K562 (cell line): ENCODE results near the gene PADI4. TPM values are rescaled to one million over a fixed set of nuclear protein-coding genes. Genes with fewer than 3 reads are reported as not detected.

Source experiments
- ATAC-seq: fragments of 200-7000 bp; cut with Tn5 transposase; 3 replicates; pipeline ENCODE4 v1.9.1; 2020; ENCODE audit warnings: moderate library complexity
- BruUV-seq: library from RNA; stranded (reverse); fragments of 400-500 nt; replicated peaks from 2 replicates; lab custom pipeline; 2021; lab: Mats Ljungman, UMichigan
- CTCF ChIA-PET: fragments of 300-600 bp; formaldehyde crosslinking; extraction: SDS; loops from one replicate; lab custom pipeline; 2021; ENCODE audit warnings: low intra/inter-chr PET ratio; lab: Yijun Ruan, JAX
- POLR2A ChIA-PET: fragments of 300-600, 350-650 bp; sonication (Branson Sonifier 250); formaldehyde crosslinking; extraction: SDS; loops from one replicate; lab custom pipeline; 2021; ENCODE audit warnings: antibody characterized with exemption, inconsistent platforms; lab: Yijun Ruan, JAX
- DNase-seq, 4 experiments: peaks; one replicate each; pipeline versions ENCODE4 v3.0.0 to v3.0.0-alpha.2; 2011 to 2018; ENCODE audit warnings: low spot score in 3 of 4, mixed read lengths in 3 of 4; ENCODE audit errors: extremely low read depth in 1 of 4
- FAIRE-seq: peaks from 2 replicates; lab custom pipeline; 2011; peaks lifted over from hg19 to GRCh38; lab: Jason Lieb, UNC
- H2AFZ ChIP-seq: 2 replicates; pipeline ENCODE4 v1.6.0; 2011; ENCODE audit warnings: low read depth, low read length, control low read depth, inconsistent platforms
- H3K27ac ChIP-seq: fragments of 200-600 bp; 3 replicates; pipeline ENCODE4 v1.8.0; 2011; ENCODE audit warnings: low read depth, mild to moderate bottlenecking, control low read depth, inconsistent platforms, low read length, moderate library complexity, mixed read lengths; ENCODE audit errors: extremely low read depth
- H3K27me3 ChIP-seq, 2 experiments: fragments of 300-600 bp in 1 of 2; 2 replicates in 1 of 2; 3 replicates in 1 of 2; pipeline versions ENCODE4 v1.6.0 to v1.8.0; 2011; ENCODE audit warnings: inconsistent platforms in 2 of 2, low read length in 2 of 2, mild to moderate bottlenecking in 1 of 2, mixed read lengths in 1 of 2, moderate library complexity in 1 of 2; ENCODE audit not compliant: control insufficient read depth in 2 of 2, insufficient read depth in 2 of 2
- H3K36me3 ChIP-seq: fragments of 300-600 bp; 3 replicates; pipeline ENCODE4 v1.8.0; 2011; ENCODE audit warnings: mild to moderate bottlenecking, low read length, inconsistent platforms; ENCODE audit not compliant: control insufficient read depth, insufficient read depth
- H3K4me1 ChIP-seq, 2 experiments: fragments of 200-600 bp in 1 of 2; replicated peaks in 1 of 2; 2 replicates in 1 of 2; 3 replicates in 1 of 2; pipeline versions ENCODE4 v1.5.1 to v1.8.0; 2011; ENCODE audit warnings: inconsistent platforms in 2 of 2, low read length in 2 of 2, mild to moderate bottlenecking in 1 of 2, mixed read lengths in 1 of 2, moderate library complexity in 1 of 2; ENCODE audit not compliant: control insufficient read depth in 2 of 2, insufficient read depth in 2 of 2
- H3K4me2 ChIP-seq: 2 replicates; pipeline ENCODE4 v1.6.1; 2011; ENCODE audit warnings: low read length, control low read depth, inconsistent platforms, mixed read lengths; ENCODE audit not compliant: insufficient read depth
- H3K4me3 ChIP-seq: fragments of 200-600 bp; sonication (generic), shearing (Covaris generic); 2 replicates; pipeline ENCODE4 v1.5.1; 2016; ENCODE audit warnings: control low read depth, inconsistent platforms
- H3K79me2 ChIP-seq: fragments of 200-600 bp; 3 replicates; pipeline ENCODE4 v1.8.0; 2011; ENCODE audit warnings: low read length, inconsistent platforms; ENCODE audit not compliant: control insufficient read depth, insufficient read depth
- H3K9ac ChIP-seq, 2 experiments: 2 replicates each; pipeline versions ENCODE4 v1.6.0 to v1.6.1; 2011; ENCODE audit warnings: low read depth in 2 of 2, low read length in 2 of 2, control low read depth in 1 of 2, inconsistent platforms in 1 of 2, mild to moderate bottlenecking in 1 of 2, mixed read lengths in 1 of 2; ENCODE audit not compliant: insufficient read depth in 1 of 2
- H3K9me1 ChIP-seq: one replicate; pipeline ENCODE4 v1.6.0; 2011; ENCODE audit warnings: inconsistent platforms, mild to moderate bottlenecking, low read length, moderate library complexity; ENCODE audit not compliant: control insufficient read depth, insufficient read depth
- H3K9me3 ChIP-seq: replicated peaks from 2 replicates; pipeline ENCODE4 v1.5.1; 2011; ENCODE audit warnings: low read depth, low read length, inconsistent platforms; ENCODE audit not compliant: control insufficient read depth, insufficient read depth
- H4K20me1 ChIP-seq: replicated peaks from 2 replicates; pipeline ENCODE4 v1.6.1; 2011; ENCODE audit warnings: low read length, inconsistent platforms, mixed read lengths; ENCODE audit not compliant: control insufficient read depth, insufficient read depth
- CHD1 ChIP-seq: fragments of 200-600 bp; sonication (generic); IDR thresholded peaks from one replicate; pipeline ENCODE4 v1.6.1; 2012; ENCODE audit warnings: mild to moderate bottlenecking, moderate library complexity, low read length, inconsistent platforms
- POLR2G ChIP-seq: fragments of 200-400 bp; formaldehyde crosslinking; IDR thresholded peaks from 2 replicates; pipeline ENCODE4 v1.6.1; 2017; ENCODE audit warnings: low read depth, mild to moderate bottlenecking, antibody characterized with exemption, low read length, moderate library complexity
- RHOXF2B ChIP-seq: fragments of 250-450 bp; sonication (Bioruptor Pico); conservative IDR thresholded peaks from 2 replicates; pipeline ENCODE4 v1.5.1; 2021
- SMAD1 ChIP-seq: fragments of 150-350 bp; IDR thresholded peaks from 2 replicates; pipeline ENCODE4 v1.6.1; 2014; ENCODE audit warnings: low read length, low read depth; ENCODE audit not compliant: partially characterized antibody
- TFAP4 ChIP-seq: sonication (generic); formaldehyde crosslinking; IDR thresholded peaks from 2 replicates; pipeline ENCODE4 v1.8.0; 2022; ENCODE audit warnings: missing genetic modification reagents, mild to moderate bottlenecking, moderate library complexity, borderline replicate concordance
- USF1 ChIP-seq: sonication (generic); formaldehyde crosslinking; IDR thresholded peaks from 2 replicates; pipeline ENCODE4 v1.9.0; 2022; ENCODE audit warnings: mild to moderate bottlenecking, missing genetic modification reagents
- USF2 ChIP-seq: sonication (generic); formaldehyde crosslinking; IDR thresholded peaks from 2 replicates; pipeline ENCODE4 v1.5.0; 2020; ENCODE audit warnings: missing genetic modification reagents
- VEZF1 ChIP-seq: fragments of 200-800 bp; sonication (Bioruptor generic); IDR thresholded peaks from 2 replicates; pipeline ENCODE4 v1.6.1; 2017; ENCODE audit warnings: missing genetic modification characterization, missing compliant biosample characterization
- YY1 ChIP-seq, 3 experiments: IDR thresholded peaks; 2 replicates each; pipeline ENCODE4 v1.6.1; 2011; ENCODE audit warnings: low read length in 2 of 3, mild to moderate bottlenecking in 2 of 3, moderate library complexity in 2 of 3, borderline replicate concordance in 1 of 3, control low read depth in 1 of 3, low read depth in 1 of 3; ENCODE audit not compliant: insufficient read depth in 3 of 3, insufficient replicate concordance in 2 of 3, control insufficient read depth in 1 of 3, insufficient read length in 1 of 3; ENCODE audit errors: extremely low read depth in 1 of 3
- ZNF384 ChIP-seq: IDR thresholded peaks from 2 replicates; pipeline ENCODE4 v1.6.1; 2012; ENCODE audit warnings: low read depth, low read length, improper control_type of control experiment
- WGBS: fragments of 100-300 bp; shearing (Covaris generic); methylation state at CpG from one replicate; pipeline ENCODE4 v1.1.6; 2016; ENCODE audit warnings: low coverage, mixed read lengths; ENCODE audit not compliant: insufficient coverage; ENCODE audit errors: missing lambda C conversion rate; 5-methylcytosine and 5-hydroxymethylcytosine counted together
- in situ Hi-C: fragments of 300-500 bp; cut with MboI; formaldehyde crosslinking; loops from 4 replicates; pipeline ENCODE4 v1.15.0; 2018; ENCODE audit warnings: inconsistent platforms, mixed read lengths
- intact Hi-C: fragments of 100-400 bp; cut with micrococcal nuclease; formaldehyde crosslinking; loops from 2 replicates; pipeline ENCODE4 v1.14.2; 2022
- polyA plus RNA-seq, 8 experiments: library from polyadenylated mRNA; depleted of rRNA in 4 of 8; stranded (reverse) in 5 of 8; unstranded in 3 of 8; fragments of >200 nt; fragmentation: Nextera tagmentation in 2 of 8; fragmentation: Illumina TruSeq in 1 of 8; extraction: Ambion mirVana in 2 of 8; extraction: Trizol in 1 of 8; gene quantifications; 2 replicates each; pipeline versions ENCODE4 v1.2.1 to v1.2.3, GENCODE V29; 2011 to 2014; ENCODE audit warnings: inconsistent platforms in 1 of 8, missing spikeins in 1 of 8
- total RNA-seq, 7 experiments: library from RNA; depleted of rRNA in 6 of 7; stranded (reverse); fragments of >200 nt in 6 of 7; fragmentation: Illumina TruSeq in 2 of 7; extraction: Trizol in 2 of 7; gene quantifications; 2 replicates each; pipeline versions ENCODE4 v1.2.1 to v1.2.3, GENCODE V29; 2011 to 2021; ENCODE audit warnings: low replicate concordance in 1 of 7

Gene PADI4
- total and polyA plus RNA-seq, 9 of the 15 experiments (the other 6 are each of a cell fraction or from before 2014, with no cell fraction given): 0.22 to 0.33 TPM; not detected in 7

GRCh38 chr1:17404820-17405219 is 96.8 kb downstream of the PADI4 start:
- peak; percentile 6 for ATAC-seq
- 0 out of 2 replicates have a peak, but pooled peaks have one; percentile 23 for TF ChIP-seq ZNF384
- peak; percentile 59 for TF ChIP-seq POLR2G
- peak in 1 of 3 experiments; percentile 73 for TF ChIP-seq YY1 (IDR thresholded peaks at IDR 0.05; ENCODE audit: borderline replicate concordance in 1 of 3, control insufficient read depth in 1 of 3, extremely low read depth in 1 of 3, insufficient read depth in 3 of 3, insufficient read length in 1 of 3, insufficient replicate concordance in 2 of 3, low read depth in 1 of 3, low read length in 2 of 3)
- TF ChIP-seq CHD1: no peak
- TF ChIP-seq RHOXF2B: 0 out of 2 replicates have a peak, but pooled peaks have one; percentile 44
- 0 out of 2 replicates have a peak, but pooled peaks have one; percentile 11 for TF ChIP-seq VEZF1 (CRISPR knock-in tag)
- no peak for TF ChIP-seq TFAP4 (CRISPR knock-in tag)
- 0 out of 2 replicates have a peak, but pooled peaks have one; percentile 27 for TF ChIP-seq USF1
- TF ChIP-seq SMAD1: no peak
- TF ChIP-seq USF2 (CRISPR knock-in tag): 0 out of 2 replicates have a peak, but pooled peaks have one; percentile 38
- TF ChIP-seq, all 486 proteins: peak for 7
- Histone ChIP-seq H3K36me3 (peaks cover 38% of the 10 kb centered on the region), H3K4me1 (peaks cover 21 to 51% of the 10 kb centered on the region in 2 experiments; a peak in 4 of 5 replicates), H3K9me1 (peaks cover 4% of the 10 kb centered on the region), H3K9ac (peak overlapping the region in 1 of 2 experiments; percentile 28; a peak in 2 of 4 replicates), H3K4me2 (no peak overlapping the region), H3K27ac (no peak overlapping the region), H3K27me3 (no peaks in the 10 kb centered on the region), H3K4me3 (no peak overlapping the region), H3K79me2 (no peaks in the 10 kb centered on the region), H3K9me3 (no peaks in the 10 kb centered on the region), H4K20me1 (peaks cover 10% of the 10 kb centered on the region; the same call in 1 of the 2 replicates), H2AFZ (no peak overlapping the region)
- intact Hi-C loops: loop anchor here (5.0 to 10.0 kb wide), 2 partner anchors 68 to 280 kb away; no protein-coding TSS in a partner anchor
- FAIRE-seq (no peak), DNase-seq (peak in 1 of 4 experiments; percentile 38)
- POLR2A ChIA-PET: interaction anchor here (0.8 to 2.4 kb wide), 6 partner anchors 8 to 328 kb away, joined by 3 to 14 read pairs (median 4); no protein-coding TSS in a partner anchor
- CTCF ChIA-PET: no interaction called here
- in situ Hi-C loops: loop anchor here (10.0 kb wide), 1 partner anchor 280 kb away; no protein-coding TSS in a partner anchor
- no TSS peak for BruUV-seq
- 21% methylated on average over 4 of the region's 6 CpGs for WGBS
